HS-5 (cell line): Measurements from ENCODE around the gene KATNAL2.

Source experiments
- DNase-seq: peaks from one replicate; pipeline ENCODE4 v3.0.0-alpha.2; 2012; ENCODE audit warnings: low read depth

Gene KATNAL2, protein sequence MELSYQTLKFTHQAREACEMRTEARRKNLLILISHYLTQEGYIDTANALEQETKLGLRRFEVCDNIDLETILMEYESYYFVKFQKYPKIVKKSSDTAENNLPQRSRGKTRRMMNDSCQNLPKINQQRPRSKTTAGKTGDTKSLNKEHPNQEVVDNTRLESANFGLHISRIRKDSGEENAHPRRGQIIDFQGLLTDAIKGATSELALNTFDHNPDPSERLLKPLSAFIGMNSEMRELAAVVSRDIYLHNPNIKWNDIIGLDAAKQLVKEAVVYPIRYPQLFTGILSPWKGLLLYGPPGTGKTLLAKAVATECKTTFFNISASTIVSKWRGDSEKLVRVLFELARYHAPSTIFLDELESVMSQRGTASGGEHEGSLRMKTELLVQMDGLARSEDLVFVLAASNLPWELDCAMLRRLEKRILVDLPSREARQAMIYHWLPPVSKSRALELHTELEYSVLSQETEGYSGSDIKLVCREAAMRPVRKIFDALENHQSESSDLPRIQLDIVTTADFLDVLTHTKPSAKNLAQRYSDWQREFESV

DNA sequence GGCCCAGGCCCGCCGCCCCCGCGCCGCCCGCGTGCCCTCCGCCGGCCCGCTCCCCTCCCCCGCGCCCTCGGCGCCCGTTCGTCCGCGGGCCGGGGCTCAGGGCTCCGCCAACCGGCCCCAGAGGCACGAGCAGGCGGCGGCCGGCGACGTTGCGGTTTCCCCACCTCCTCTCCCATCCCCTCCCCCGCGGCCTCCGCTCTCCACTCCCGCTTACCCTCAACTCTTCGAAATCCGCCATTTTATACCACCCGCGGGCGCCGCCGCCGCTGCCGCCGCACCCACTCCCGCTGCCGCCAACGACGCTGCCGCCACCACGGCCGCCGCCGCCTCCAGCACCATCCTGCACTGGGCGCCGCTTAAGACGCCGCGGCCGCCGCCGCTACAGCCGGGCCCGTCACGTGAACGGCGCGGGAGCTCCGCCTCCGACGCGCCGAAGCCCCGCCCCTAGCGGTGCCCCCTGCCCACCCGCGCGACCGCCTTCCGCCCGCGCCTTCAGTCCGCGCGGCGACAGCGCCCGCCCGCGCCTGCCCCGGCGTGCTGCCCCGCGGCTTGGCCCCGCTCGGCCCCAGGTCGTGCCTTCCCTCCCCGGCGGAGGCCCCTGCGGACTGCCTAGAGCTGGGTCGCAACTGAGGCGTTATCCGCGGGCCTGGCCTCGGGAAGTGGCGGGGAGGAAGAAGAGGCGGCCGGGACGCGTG lies at the start of gene KATNAL2, which contains the start of gene PIAS2:
Gene KATNAL2, plus strand, starts transcription at position 495 of the 695 bp plus-strand sequence. CDS start 29,271 bp downstream, outside the sequence.
Gene PIAS2, minus strand, starts transcription at position 400 of the 695 bp plus-strand sequence. Its CDS starts 162 bp downstream, at position 238.
- no peak for DNase-seq

DNA sequence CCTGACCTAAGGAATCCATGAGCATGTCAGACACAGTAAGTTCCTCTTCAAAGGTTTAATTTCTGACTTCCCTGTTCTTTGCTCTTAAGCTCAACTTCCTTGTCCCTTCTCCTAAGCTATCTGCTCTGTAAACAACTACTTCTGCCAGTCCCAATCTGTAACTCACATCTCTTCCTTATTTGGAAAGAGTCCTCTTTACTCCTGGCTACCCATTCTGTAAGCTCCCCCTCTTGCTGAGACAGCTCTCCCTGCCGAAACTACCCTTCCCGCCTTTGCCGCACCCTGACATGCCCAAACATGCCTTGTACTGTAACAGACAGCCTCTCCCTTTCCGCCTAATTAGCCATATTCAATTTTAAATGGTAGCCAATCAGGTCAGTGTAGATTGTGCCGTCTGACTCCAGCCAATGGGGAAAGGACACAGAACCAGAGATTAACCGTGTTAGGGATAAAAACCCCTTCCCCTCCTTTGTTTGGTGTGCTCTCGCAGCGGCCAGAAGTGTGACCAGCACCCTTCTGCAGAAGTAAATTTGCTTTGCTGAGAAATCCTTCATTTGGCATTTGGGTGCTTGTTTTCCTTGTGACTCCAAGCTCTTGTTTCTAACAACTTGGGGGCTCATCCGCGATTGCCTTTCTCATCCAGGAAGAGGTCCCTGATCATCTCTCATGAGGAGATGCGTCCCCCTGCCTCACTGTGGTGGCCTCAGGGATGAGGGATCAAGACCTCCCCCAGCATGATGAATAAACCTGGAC lies 49.1 kb upstream of the KATNAL2 start:
- no peak for DNase-seq

DNA sequence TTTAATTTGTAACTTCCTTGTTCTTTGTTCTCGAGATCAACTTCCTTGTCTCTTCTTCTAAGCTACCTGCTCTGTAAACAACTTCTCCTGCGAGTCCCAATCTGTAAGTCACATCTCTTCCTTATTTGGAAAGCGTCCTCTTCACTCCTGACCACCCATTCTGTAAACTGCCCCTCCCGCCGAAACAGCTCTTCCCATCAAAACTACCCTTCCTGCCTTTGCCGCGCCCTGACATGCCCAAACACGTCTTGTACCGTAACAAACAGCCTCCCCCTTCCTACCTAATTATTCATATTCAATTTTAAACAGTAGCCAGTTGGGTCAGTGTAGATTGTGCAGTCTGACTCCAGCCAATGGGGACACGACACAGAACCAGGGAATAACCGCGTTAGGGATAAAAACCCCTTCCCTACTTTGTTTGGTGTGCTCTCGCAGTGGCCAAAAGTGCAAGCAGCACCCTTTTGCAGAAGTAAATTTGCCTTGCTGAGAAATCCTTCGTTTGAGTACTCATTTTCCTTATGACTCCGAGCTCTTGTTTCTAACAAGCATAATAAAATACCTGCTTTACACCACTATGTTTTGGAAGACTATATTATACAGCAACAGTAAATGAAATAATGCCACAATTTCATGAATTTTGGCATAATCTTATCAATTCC lies 39.9 kb upstream of the KATNAL2 start:
- no peak for DNase-seq

DNA sequence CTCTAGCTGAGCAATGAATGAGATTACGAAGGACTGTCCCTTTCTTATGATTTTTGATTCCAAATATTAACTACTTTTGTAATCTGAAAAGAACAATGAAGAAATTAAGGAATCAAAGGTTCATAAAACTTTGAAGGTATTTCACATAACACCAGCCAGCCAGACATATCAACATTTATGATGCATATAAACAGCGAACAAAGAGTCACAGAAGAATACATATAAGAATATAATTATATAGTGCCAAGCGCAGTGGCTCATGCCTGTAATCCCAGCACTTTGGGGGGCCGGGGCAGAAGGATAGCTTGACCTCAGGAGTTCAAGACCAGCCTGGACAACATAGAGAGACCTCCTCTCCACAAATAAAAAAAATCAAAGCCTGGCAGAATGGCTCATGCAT lies 34.2 kb upstream of the KATNAL2 start:
- DNase-seq: no peak

DNA sequence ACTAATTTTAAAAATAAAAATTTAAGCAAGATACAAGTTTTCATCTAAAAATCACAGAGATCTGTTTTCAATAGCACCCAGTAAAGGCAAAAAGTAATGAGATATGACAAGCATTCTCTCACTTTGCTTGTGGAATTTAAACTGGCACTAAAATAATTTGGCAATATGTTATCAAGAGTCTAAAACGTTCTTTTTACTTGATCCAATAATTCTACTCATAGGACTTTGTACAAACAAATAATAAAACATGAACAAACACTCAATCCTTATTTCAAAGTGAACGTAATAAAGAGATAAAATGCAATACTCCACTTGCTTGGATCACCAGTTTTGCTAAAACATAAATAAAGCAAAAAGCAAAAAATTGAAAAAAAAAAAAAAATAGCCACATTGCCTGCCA lies 30.5 kb upstream of the KATNAL2 start:
- DNase-seq: no peak

DNA sequence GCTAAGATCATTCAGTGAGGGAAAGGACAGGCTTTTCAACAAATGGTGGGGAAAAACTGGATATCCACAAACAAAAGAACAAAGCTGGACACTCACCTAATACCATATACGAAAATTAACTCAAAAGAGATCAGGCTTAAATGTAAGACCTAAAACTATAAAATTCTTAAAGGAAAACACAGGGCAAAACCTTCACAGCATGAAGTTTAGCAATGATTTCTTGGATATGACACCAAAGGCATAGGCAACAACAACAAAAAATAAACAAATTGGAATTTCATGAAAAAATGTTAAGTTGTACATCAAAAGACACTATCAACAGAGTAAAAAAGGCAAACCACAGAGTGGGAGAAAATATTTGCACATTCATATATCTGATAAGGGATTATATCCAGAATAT lies 28.4 kb upstream of the KATNAL2 start:
- no peak for DNase-seq

DNA sequence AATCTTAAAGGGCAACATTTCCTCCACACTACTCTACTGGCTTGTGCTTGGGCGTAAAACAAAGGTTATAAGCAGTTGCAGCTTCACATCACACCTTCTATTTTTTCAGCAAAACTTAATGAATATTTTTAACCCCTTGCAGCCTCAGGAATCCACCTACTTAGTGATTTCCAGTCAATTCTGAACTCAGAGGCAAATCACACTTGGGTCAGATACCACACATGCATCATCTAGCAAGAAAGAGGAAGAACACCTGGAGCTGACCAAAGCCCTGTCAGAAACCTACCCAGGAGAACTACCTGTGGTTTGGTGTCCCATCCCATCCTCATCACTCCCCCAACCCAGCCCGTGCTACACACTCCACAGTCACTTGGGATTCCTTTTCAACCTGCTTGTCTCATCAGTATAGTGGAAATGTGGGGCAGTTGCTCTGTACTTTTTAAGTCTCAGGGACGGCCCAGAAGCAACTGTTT lies 25.6 kb upstream of the KATNAL2 start:
- no peak for DNase-seq

DNA sequence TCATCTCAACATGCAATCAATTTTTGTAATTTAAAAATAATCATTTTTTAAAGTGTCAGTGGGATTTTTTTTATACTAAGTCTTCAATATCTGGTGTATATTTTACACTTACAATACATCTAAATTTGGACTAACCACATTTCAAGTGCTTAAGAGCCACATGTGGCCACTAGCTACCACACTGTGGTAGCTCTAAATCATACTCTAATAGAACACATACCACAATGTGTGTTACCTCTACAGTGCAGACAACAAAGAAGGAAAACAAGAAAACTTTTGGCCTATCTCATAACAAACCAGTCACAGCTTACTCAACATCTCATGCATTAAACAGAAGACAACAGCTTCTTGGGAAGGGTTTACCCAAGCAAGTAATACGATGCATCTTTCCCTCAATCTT lies 24.6 kb upstream of the KATNAL2 start:
- no peak for DNase-seq

DNA sequence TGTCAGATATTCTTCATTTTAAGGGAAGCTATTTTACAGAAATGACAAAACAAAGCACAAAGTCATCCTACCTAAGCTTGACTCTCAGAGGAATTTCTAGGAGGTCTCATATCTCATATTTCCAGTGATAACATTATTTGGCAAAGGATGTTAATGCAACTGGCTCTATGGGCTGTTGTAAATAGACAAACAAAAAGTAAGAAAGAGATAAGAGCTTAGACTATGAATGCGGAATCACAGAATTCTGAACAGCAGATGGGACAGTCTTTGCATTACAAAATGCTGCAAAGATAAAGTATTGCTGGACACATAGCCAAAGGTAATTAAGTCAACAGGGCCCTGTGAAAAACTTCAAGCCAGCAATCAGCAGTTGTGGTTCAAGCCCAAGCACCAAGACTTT lies 24.0 kb upstream of the KATNAL2 start:
- DNase-seq: no peak

DNA sequence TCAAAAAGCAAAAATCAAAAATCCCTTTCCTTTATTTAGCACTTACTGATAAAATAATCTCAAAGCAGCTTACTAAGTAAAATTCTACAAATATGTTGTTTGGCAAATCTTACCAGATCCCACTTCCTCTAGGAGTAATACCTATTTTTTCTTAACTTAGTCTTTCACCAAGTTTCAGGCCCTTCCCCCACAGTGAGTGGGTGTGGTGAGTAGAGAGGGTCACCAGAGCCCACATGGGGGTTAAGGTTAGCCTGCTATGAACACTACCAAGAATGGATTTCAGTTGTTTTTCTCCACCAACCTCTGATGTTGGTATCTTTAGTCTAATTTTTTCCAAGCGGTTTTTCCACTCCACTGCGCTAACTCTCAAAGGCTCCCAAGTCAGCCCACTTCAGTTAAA lies 23.3 kb upstream of the KATNAL2 start:
- DNase-seq: no peak

DNA sequence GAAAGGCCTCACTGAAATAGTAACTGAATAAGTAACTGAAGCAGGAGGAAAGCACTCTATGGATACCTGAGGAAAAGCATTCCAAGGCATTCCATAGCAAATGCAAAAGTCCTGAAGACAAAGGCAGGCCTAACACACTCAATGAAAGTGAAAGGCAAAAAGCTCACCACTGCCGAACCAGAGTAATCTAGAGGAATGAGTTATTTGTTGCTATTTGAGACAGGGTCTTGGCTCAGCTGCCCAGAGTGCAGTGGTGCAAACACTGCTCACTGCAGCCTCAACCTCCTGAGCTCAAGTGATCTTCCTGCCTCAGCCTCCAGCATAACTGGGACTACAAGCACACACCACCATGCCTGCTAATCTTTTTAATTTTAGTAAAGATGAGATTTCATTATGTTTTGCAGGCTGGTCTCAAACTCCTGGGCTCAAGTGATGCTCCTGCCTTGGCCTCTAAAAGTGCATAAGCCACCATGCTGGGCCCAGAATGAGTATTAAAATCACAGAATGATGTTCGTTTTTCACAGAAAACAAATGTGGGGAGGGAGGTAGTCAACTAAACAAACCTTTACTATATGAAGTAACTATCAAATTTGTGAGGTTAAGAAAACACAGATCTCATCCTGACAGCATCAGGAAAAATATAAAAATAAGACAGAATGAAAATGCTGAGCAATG lies 18.0 kb upstream of the KATNAL2 start:
- DNase-seq: no peak

DNA sequence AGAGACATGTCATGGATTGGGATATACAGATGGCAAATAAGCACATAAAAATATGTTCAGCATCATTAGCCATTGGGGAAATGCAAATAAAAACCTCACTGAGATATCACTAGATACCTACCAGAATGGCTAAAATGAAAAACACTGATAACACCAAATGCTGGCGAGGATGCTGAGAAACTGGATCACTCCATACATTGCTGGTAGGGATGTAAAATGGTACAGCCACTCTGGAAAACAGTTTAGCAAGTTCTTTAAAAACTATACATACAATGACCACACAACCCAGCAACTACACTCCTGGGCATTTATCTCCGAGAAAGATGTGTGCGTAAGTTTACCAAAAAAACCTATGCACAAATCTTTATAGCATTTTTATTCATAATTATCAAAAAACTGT lies 14.0 kb upstream of the KATNAL2 start:
- no peak for DNase-seq

DNA sequence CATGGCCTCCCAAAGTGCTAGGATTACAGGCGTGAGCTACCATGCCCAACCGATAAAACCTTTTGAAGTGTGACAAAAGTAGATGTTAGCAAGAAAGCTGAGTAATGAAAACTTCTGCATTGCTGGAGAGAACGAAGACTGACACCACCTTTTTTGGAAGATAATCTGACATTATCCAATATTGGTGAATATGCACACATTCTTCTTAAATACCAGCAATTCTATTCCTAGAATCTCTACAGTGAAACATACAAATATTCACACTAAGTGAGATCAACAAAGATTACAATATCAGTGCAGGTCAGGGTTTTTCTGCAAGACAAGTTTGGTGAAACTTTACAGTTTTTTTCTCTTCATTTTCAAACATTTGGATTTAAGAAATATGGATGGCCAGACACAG lies 7.9 kb upstream of the KATNAL2 start:
- DNase-seq: no peak

DNA sequence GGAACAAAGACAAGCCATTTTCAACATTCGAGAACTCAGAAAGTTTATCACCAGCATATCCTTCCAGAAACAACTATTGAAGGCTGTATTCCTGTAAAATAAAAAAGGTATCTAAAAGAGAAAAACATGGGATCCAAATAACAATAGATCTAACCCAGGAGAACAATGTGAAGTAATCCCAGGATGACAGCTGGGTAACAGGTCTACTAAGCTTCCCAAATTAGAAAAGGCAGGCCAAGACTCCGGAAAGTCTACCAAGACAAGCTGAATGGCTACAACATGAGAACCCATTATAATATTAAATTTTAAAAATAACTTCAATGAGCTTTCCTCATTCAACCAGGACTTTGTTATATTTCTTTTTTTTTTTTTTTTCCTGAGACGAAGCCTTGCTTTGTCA lies 6.5 kb upstream of the KATNAL2 start:
- no peak for DNase-seq

DNA sequence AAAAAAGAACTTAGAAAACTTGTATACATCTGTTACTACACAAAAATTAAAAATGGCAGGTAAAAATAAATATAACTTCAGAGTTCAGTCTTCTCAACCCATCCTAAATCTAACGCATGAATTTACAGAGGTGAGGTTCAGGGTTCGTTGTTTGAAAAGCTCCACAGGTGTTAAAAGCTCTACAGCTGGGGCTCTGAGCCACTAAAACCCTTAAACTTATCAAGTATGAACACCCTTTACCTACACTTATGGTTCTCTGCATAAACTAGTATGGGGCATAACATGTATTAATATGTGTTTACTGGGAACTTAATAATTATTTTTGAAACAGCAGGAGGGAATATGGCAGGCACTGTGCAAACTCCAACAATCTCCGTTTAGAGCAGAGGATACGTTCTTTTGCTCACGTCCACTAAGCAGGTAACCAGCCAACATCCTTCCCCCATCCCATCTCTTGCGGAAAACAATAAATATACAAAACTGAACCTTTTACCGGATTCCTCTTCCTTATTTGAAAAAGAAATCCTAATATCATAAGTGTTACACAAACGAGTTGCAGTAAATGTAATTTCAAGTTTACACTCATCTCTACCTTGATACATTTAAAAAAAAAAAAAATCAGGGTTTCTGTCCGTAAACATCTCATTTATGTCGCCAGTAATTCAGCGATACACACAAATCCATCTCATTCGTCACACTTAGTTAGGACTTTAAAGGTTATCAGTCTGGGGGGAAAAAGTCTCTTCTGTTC lies 1.4 kb upstream of the KATNAL2 start:
- no peak for DNase-seq

DNA sequence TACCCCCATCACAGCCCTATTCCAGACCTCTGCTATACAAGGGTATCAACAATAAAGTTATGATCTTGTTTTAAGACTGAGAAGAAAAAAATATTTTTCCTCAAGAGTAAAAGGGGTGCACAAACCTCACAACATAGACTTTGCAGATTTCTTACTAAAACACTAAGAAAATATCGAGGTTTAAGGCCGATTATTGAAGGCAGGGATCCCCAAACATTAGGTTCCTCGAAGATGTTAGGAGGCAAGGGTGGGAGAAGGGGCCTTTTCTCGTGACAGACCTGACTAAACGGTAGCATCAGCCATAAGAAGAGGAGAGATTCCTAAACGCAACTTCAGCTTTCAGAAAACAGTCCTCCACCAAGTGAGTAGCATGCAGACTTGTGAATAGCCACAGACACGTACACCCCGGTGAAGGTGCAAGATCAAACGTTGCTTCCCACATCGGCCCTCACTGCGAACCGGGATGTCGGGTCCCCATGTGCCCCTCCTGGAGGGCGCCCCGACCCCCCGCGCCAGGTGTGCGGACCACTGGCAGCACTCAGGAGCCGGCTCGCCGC lies 773 bp upstream of the KATNAL2 start:
- DNase-seq: no peak

DNA sequence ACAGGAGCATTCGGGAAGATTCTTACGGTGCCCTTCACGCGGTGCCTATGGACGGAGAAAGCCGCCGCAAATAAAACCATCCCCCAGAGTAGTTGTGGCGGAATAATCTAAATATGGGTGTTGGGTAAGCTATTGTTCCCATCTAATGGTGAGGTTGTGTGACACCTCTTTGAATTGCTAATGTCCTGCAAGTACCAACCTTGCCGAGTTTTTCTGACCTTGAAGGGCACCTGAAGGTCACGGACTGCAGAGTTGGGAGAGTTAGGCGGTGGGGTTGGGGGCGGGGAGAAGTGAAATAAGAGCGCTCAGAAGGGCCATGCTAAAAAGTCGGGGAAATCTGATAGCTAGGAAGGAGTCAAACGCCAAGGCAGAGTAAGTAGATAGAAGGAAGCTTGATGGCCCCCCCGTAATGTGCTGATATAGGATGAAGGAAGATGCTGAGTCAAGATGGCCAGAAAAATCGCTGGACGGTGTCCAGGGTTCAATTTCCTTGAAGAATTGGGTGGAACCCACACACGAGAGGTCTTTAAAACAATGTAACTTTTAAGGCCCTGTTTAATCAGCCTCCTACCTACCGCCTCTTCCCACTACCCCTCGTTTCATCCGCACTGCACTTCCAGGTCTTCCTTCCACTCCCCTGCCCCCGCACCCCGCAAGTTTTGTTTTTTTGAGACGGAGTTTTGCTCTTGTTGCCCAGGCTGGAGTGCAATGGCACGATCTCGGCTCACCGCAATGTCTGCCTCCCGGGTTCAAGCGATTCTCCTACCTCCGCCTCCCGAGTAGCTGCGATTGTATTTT lies 600 bp downstream of the KATNAL2 start:
- no peak for DNase-seq

DNA sequence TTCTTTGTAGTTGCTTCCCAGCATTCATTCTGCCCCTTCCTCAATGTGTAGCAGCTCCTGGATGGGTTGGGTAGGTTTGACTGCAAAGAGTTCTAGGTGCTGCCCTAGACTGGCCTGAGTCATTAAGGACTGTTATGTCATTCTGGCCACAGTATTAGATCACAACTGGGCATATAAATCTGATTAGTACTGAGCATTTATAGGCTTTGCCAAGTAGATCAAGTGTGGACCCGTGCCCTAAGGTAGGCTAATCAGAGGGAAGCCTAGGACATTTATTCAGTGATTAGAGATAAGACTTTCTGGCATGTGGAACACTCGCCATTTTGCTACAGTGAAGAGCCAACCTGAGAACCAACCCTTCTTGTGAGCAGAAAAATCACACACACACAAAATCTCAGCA lies 2.7 kb downstream of the KATNAL2 start:
- DNase-seq: no peak

DNA sequence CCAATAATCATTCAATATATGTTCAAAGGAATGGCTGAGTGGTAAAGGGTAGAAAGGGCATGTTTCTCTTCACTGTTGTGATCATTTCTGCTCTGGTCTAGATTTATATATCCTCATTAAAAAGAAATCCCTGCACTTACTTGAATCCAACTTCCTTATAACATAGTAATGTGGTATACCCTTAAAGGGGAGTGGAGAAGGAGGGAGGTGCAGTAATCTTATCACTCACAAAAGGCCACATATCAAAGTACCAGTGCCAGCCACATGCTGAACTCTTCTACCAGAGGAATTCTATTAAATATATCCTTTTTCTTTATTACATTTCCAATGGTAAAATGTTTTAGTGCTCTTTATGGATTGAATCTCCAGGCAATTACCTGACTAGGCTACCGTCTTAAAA lies 3.3 kb downstream of the KATNAL2 start:
- DNase-seq: no peak
